Fibroblast of lung (primary cell): ENCODE results near the gene RBMS1. TPM values are rescaled to one million over a fixed set of nuclear protein-coding genes. Genes with fewer than 3 reads are reported as not detected.

Source experiments
- DNase-seq, 2 donors: peaks; one replicate each; pipeline versions ENCODE4 v3.0.0 to v3.0.0-alpha.2; 2010; ENCODE audit warnings: low read depth in 2 of 2
- H2AFZ ChIP-seq: 2 replicates; pipeline ENCODE4 v1.5.1; 2012; ENCODE audit warnings: low read length, control low read depth, inconsistent platforms
- H3K27ac ChIP-seq: 2 replicates; pipeline ENCODE4 v1.5.1; 2011; ENCODE audit warnings: low read length, control low read depth; ENCODE audit not compliant: insufficient read depth
- H3K27me3 ChIP-seq: 2 replicates; pipeline ENCODE4 v1.5.1; 2011; ENCODE audit warnings: mild to moderate bottlenecking, low read length; ENCODE audit not compliant: control insufficient read depth, insufficient read depth
- H3K36me3 ChIP-seq: 2 replicates; pipeline ENCODE4 v1.5.1; 2011; ENCODE audit warnings: low read length; ENCODE audit not compliant: control insufficient read depth, insufficient read depth
- H3K4me1 ChIP-seq: 2 replicates; pipeline ENCODE4 v1.5.1; 2011; ENCODE audit warnings: low read length; ENCODE audit not compliant: control insufficient read depth, insufficient read depth; ENCODE audit errors: extremely low read depth
- H3K4me2 ChIP-seq: 2 replicates; pipeline ENCODE4 v1.5.1; 2011; ENCODE audit warnings: low read length, control low read depth; ENCODE audit not compliant: insufficient read depth; ENCODE audit errors: extremely low read depth
- H3K4me3 ChIP-seq, 4 experiments: fragments of 200-600 bp in 1 of 4; sonication (generic) in 1 of 4; replicated peaks in 1 of 4; 2 replicates each; pipeline ENCODE4 v1.5.1; 2011 to 2016; ENCODE audit warnings: low read length in 4 of 4, low read depth in 3 of 4, mild to moderate bottlenecking in 3 of 4, control low read depth in 2 of 4, inconsistent platforms in 1 of 4, mixed read lengths in 1 of 4; ENCODE audit not compliant: insufficient read depth in 1 of 4; ENCODE audit errors: control extremely low read depth in 1 of 4
- H3K79me2 ChIP-seq: 2 replicates; pipeline ENCODE4 v1.5.1; 2012; ENCODE audit warnings: mild to moderate bottlenecking, low read length, inconsistent platforms; ENCODE audit not compliant: control insufficient read depth, insufficient read depth
- H3K9ac ChIP-seq: 2 replicates; pipeline ENCODE4 v1.5.1; 2011; ENCODE audit warnings: mild to moderate bottlenecking, low read length, control low read depth; ENCODE audit not compliant: insufficient read depth
- H3K9me3 ChIP-seq: 2 replicates; pipeline ENCODE4 v1.5.1; 2012; ENCODE audit warnings: low read depth, low read length; ENCODE audit not compliant: control insufficient read depth, insufficient read depth
- H4K20me1 ChIP-seq: 2 replicates; pipeline ENCODE4 v1.5.1; 2011; ENCODE audit warnings: low read length; ENCODE audit not compliant: control insufficient read depth, insufficient read depth; ENCODE audit errors: extremely low read depth
- EZH2 ChIP-seq: IDR thresholded peaks from 2 replicates; pipeline ENCODE4 v1.5.1; 2012; ENCODE audit warnings: low read length, control low read depth, mild to moderate bottlenecking; ENCODE audit errors: missing control alignments
- polyA plus RNA-seq, 2 donors: library from polyadenylated mRNA; depleted of rRNA in 1 of 2; stranded (reverse) in 1 of 2; unstranded in 1 of 2; fragments of >200 nt; gene quantifications; 2 replicates each; pipeline ENCODE4 v1.2.1, GENCODE V29; 2011 to 2012; ENCODE audit warnings: missing spikeins in 1 of 2
- total RNA-seq: library from RNA; depleted of rRNA; stranded (reverse); fragments of >200 nt; gene quantifications from 2 replicates; pipeline ENCODE4 v1.2.1, GENCODE V29; 2014
- TF ChIP-seq, protein P1 (sequence below), 2 donors: IDR thresholded peaks in 1 of 2; conservative IDR thresholded peaks in 1 of 2; 1 replicate in 1 of 2; 2 replicates in 1 of 2; pipeline ENCODE4 v1.5.1; 2011 to 2012; ENCODE audit warnings: low read length in 2 of 2, control low read depth in 1 of 2, inconsistent platforms in 1 of 2, low read depth in 1 of 2, mild to moderate bottlenecking in 1 of 2

The RBMS1 gene
- total and polyA plus RNA-seq, 2 donors (not counting 1 experiment from before 2014, with no cell fraction given): 77.3 to 146 TPM

DNA sequence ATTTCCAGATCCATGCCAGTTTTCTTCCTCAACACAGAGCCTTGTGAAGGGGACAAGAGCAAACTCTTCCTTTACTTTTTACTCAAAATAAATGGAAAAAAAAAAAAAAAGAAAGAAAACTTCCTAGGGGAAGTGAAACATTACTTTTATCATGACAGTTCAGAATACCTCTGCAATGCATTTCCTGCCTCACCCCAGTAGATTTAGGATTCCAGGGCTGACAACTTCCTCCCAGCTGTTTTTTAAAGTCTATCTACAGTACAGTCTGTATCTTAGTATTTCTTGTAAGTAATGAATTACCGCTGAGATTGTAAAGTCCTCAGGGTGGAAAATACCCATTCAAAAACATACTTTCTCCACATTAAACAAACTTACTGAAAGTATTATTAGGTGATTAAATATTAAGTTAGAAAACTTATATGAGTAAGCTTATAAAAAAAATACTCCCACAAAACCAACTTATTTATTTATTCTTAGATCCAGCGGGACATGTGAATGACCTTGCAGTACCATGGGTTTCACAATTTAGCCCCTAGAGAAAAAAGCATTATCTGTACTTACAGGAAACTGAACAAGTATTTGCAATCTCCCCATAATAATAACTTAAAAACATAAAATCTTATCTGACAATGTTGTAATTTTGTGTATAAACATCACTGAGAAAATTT, 117.7 kb downstream of the RBMS1 start:
- H3K4me1 ChIP-seq: peaks cover 46% of the 10 kb centered on the region
- no peak overlapping the region for H2AFZ ChIP-seq
- DNase-seq: peak; percentile 75 to 95
- no peak overlapping the region for H3K4me3 ChIP-seq
- no peak overlapping the region for H3K9ac ChIP-seq
- H3K27ac ChIP-seq: peak overlapping the region; percentile 87
- no peaks in the 10 kb centered on the region for H3K27me3 ChIP-seq
- no peaks in the 10 kb centered on the region for H3K36me3 ChIP-seq
- peaks cover 92% of the 10 kb centered on the region for H3K79me2 ChIP-seq
- TF ChIP-seq, protein P1, sequence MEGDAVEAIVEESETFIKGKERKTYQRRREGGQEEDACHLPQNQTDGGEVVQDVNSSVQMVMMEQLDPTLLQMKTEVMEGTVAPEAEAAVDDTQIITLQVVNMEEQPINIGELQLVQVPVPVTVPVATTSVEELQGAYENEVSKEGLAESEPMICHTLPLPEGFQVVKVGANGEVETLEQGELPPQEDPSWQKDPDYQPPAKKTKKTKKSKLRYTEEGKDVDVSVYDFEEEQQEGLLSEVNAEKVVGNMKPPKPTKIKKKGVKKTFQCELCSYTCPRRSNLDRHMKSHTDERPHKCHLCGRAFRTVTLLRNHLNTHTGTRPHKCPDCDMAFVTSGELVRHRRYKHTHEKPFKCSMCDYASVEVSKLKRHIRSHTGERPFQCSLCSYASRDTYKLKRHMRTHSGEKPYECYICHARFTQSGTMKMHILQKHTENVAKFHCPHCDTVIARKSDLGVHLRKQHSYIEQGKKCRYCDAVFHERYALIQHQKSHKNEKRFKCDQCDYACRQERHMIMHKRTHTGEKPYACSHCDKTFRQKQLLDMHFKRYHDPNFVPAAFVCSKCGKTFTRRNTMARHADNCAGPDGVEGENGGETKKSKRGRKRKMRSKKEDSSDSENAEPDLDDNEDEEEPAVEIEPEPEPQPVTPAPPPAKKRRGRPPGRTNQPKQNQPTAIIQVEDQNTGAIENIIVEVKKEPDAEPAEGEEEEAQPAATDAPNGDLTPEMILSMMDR (conservative IDR thresholded peaks at IDR 0.05 in 1 of 2, IDR thresholded peaks at IDR 0.05 in 1 of 2; ENCODE audit: low read depth in 1 of 2, low read length in 2 of 2): no peak
- no peak for TF ChIP-seq EZH2
- H3K4me2 ChIP-seq: peak overlapping the region; percentile 20
- no peaks in the 10 kb centered on the region for H3K9me3 ChIP-seq
- H4K20me1 ChIP-seq: no peaks in the 10 kb centered on the region

DNA sequence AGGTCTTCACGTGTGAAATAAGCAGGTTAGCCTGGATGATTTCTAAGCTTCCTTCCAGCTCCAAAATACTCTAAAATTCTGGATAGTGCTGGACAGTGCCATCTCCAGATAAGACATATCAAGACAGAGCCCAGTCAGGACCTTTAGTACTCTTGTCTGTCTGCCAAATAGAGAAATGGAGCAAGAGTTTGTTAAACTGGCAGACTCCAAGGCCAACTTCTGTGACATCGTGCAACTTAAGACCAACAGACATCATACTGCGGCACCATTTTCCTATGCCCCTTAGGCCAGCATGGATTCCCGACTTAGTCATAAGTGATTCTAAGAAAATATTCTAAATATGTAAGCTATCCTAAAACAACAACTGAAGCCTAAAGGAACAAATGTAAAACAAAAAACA, 118.6 kb downstream of the RBMS1 start:
- DNase-seq: peak; percentile 76 to 77
- Histone ChIP-seq H4K20me1 (no peaks in the 10 kb centered on the region), H3K27ac (peak overlapping the region; percentile 87), H2AFZ (no peak overlapping the region), H3K27me3 (no peaks in the 10 kb centered on the region), H3K4me2 (peak overlapping the region; percentile 20), H3K9ac (no peak overlapping the region), H3K4me1 (peaks cover 43% of the 10 kb centered on the region), H3K9me3 (no peaks in the 10 kb centered on the region), H3K4me3 (no peak overlapping the region), H3K79me2 (peaks cover 91% of the 10 kb centered on the region), H3K36me3 (no peaks in the 10 kb centered on the region)
- TF ChIP-seq, protein P1 (conservative IDR thresholded peaks at IDR 0.05 in 1 of 2, IDR thresholded peaks at IDR 0.05 in 1 of 2; ENCODE audit: low read depth in 1 of 2, low read length in 2 of 2): no peak
- no peak for TF ChIP-seq EZH2

DNA sequence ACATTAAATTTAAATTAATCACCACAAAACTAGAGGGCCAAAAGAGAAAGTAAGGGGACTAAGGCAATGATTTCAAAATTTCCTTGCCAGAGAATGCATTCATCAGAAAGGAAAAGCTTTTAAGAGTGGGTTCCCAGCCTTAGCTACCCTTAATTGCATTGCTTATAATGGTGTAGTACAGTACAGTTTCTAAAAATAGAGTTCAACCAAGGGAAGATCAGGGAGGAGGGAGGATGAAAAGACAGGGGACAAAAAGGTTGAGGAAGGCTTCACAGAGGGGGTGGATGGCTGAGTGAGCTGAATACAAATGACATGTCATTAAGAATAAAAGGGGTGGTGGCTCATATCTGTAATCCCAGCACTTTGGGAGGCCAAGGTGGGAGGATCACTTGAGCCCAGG, 119.9 kb downstream of the RBMS1 start:
- no peak overlapping the region for H3K9ac ChIP-seq
- H3K36me3 ChIP-seq: no peaks in the 10 kb centered on the region
- no peak overlapping the region for H3K4me3 ChIP-seq
- no peak overlapping the region for H3K4me2 ChIP-seq
- no peaks in the 10 kb centered on the region for H3K9me3 ChIP-seq
- peak overlapping the region; percentile 31 for H3K27ac ChIP-seq
- no peak overlapping the region for H2AFZ ChIP-seq
- peaks cover 93% of the 10 kb centered on the region for H3K79me2 ChIP-seq
- no peak for TF ChIP-seq EZH2
- TF ChIP-seq, protein P1 (conservative IDR thresholded peaks at IDR 0.05 in 1 of 2, IDR thresholded peaks at IDR 0.05 in 1 of 2; ENCODE audit: low read depth in 1 of 2, low read length in 2 of 2): no peak
- peaks cover 46% of the 10 kb centered on the region for H3K4me1 ChIP-seq
- no peaks in the 10 kb centered on the region for H3K27me3 ChIP-seq
- no peaks in the 10 kb centered on the region for H4K20me1 ChIP-seq
- DNase-seq: no peak
